NCI-H1105 (cell line): ENCODE data around the gene SYT15B.
"Not testable (repeated sequence)": the region's sequence is repeated elsewhere in the genome, so short reads cannot be mapped to it uniquely, and the experiment has no call there.

Source experiments
- DNase-seq: peaks from one replicate; lab custom pipeline; 2025; lab: John Stamatoyannopoulos, UW

Gene SYT15B

GRCh38 chr10:47763554-47764175, at the start of gene SYT15B:
Gene SYT15B (minus strand): TSS chr10:47763592. CDS start chr10:47762640, 952 bp downstream.
- DNase-seq: not testable (repeated sequence)

GRCh38 chr10:47779590-47779989, 16.2 kb upstream of the SYT15B start:
- not testable (repeated sequence) for DNase-seq

- DNase-seq: not testable (repeated sequence)
Observed at GRCh38 chr10:47775361-47776231, 12.2 kb upstream of the SYT15B start.

- not testable (repeated sequence) for DNase-seq
Observed at GRCh38 chr10:47770745-47771144, 7.4 kb upstream of the SYT15B start.

GRCh38 chr10:47768578-47769115, 5.3 kb upstream of the SYT15B start:
- DNase-seq: not testable (repeated sequence)

GRCh38 chr10:47768085-47768484, 4.7 kb upstream of the SYT15B start:
- not testable (repeated sequence) for DNase-seq

GRCh38 chr10:47767236-47767635, 3.8 kb upstream of the SYT15B start:
- not testable (repeated sequence) for DNase-seq

GRCh38 chr10:47765232-47765631, 1.8 kb upstream of the SYT15B start:
- DNase-seq: not testable (repeated sequence)

GRCh38 chr10:47762674-47763553, 478 bp downstream of the SYT15B start:
- not testable (repeated sequence) for DNase-seq

- DNase-seq: not testable (repeated sequence)
Observed at GRCh38 chr10:47758855-47759254, 4.5 kb downstream of the SYT15B start.

GRCh38 chr10:47756169-47756568, 7.2 kb downstream of the SYT15B start:
- DNase-seq: not testable (repeated sequence)

GRCh38 chr10:47753871-47754270, 9.5 kb downstream of the SYT15B start:
- DNase-seq: not testable (repeated sequence)

- not testable (repeated sequence) for DNase-seq
Observed at GRCh38 chr10:47753176-47753575, 10.2 kb downstream of the SYT15B start.

- DNase-seq: not testable (repeated sequence)
Observed at GRCh38 chr10:47751821-47752220, 11.6 kb downstream of the SYT15B start.

- not testable (repeated sequence) for DNase-seq
Observed at GRCh38 chr10:47750360-47750759, 13.0 kb downstream of the SYT15B start.

- not testable (repeated sequence) for DNase-seq
Observed at GRCh38 chr10:47746780-47747376, 16.5 kb downstream of the SYT15B start.

- DNase-seq: not testable (repeated sequence)
Observed at GRCh38 chr10:47744881-47745280, 18.5 kb downstream of the SYT15B start.

GRCh38 chr10:47743611-47744550, 19.5 kb downstream of the SYT15B start:
- DNase-seq: not testable (repeated sequence)

GRCh38 chr10:47740868-47741267, 22.5 kb downstream of the SYT15B start:
- not testable (repeated sequence) for DNase-seq

GRCh38 chr10:47730911-47731310, 32.5 kb downstream of the SYT15B start:
- not testable (repeated sequence) for DNase-seq
